Measurements from ENCODE around the gene AKIP1.
"Not testable (repeated sequence)": the region's sequence is repeated elsewhere in the genome, so short reads cannot be mapped to it uniquely, and the experiment has no call there.

AKIP1 gene

GRCh38 chr11:8911029-8911823, at the start of gene AKIP1:
Gene AKIP1 (plus strand): TSS chr11:8911189. CDS start chr11:8911450, 261 bp downstream.
- DNase-seq = peak; percentile 95

GRCh38 chr11:8863838-8864237, 47.2 kb upstream of the AKIP1 start:
- no peak for DNase-seq

- DNase-seq = no peak
These were observed 45.7 kb upstream of the AKIP1 start for GRCh38 chr11:8865304-8865703.

- no peak for DNase-seq
These were observed 44.0 kb upstream of the AKIP1 start for GRCh38 chr11:8867035-8867434.

GRCh38 chr11:8867931-8868631, 42.9 kb upstream of the AKIP1 start:
- no peak for DNase-seq

GRCh38 chr11:8870411-8871170, 40.4 kb upstream of the AKIP1 start:
- DNase-seq = peak; percentile 42

- DNase-seq = no peak
These were observed 39.7 kb upstream of the AKIP1 start for GRCh38 chr11:8871171-8871775.

- DNase-seq = no peak
These were observed 39.0 kb upstream of the AKIP1 start for GRCh38 chr11:8871962-8872361.

GRCh38 chr11:8873741-8874405, 37.1 kb upstream of the AKIP1 start:
- no peak for DNase-seq

- no peak for DNase-seq
These were observed 32.2 kb upstream of the AKIP1 start for GRCh38 chr11:8878771-8879170.

- not testable (repeated sequence) for DNase-seq
These were observed 29.4 kb upstream of the AKIP1 start for GRCh38 chr11:8881585-8881984.

GRCh38 chr11:8886322-8886721, 24.7 kb upstream of the AKIP1 start:
- DNase-seq = no peak

- DNase-seq = not testable (repeated sequence)
These were observed 19.8 kb upstream of the AKIP1 start for GRCh38 chr11:8891185-8891584.

- DNase-seq = no peak
These were observed 11.8 kb upstream of the AKIP1 start for GRCh38 chr11:8899119-8899753.

- DNase-seq = no peak
These were observed 5.3 kb upstream of the AKIP1 start for GRCh38 chr11:8905528-8906165.

- DNase-seq = no peak
These were observed 3.9 kb upstream of the AKIP1 start for GRCh38 chr11:8907116-8907515.

- no peak for DNase-seq
These were observed 2.9 kb upstream of the AKIP1 start for GRCh38 chr11:8908099-8908498.

GRCh38 chr11:8910649-8911026, 351 bp upstream of the AKIP1 start:
- no peak for DNase-seq

GRCh38 chr11:8913961-8914660, 3.1 kb downstream of the AKIP1 start:
- peak; percentile 45 for DNase-seq

GRCh38 chr11:8914661-8915018, 3.7 kb downstream of the AKIP1 start:
- DNase-seq = no peak
